Osteocyte (in vitro differentiated cells): ENCODE measurements around the gene KCTD7. TPM values are rescaled to one million over a fixed set of nuclear protein-coding genes. Genes with fewer than 3 reads are reported as not detected.
"Not testable (repeated sequence)": the region's sequence is repeated elsewhere in the genome, so short reads cannot be mapped to it uniquely, and the experiment has no call there.

Source experiments
- DNase-seq: peaks from one replicate; pipeline ENCODE4 v3.0.0; 2021; ENCODE audit warnings: mixed read lengths; ENCODE audit not compliant: unreplicated experiment; ENCODE audit errors: extremely low spot score
- H3K27ac Mint-ChIP-seq: one replicate; pipeline ENCODE4 v1.8.0; 2021; ENCODE audit warnings: mild to moderate bottlenecking, mixed read lengths; ENCODE audit not compliant: unreplicated experiment
- H3K27me3 Mint-ChIP-seq: one replicate; pipeline ENCODE4 v1.8.0; 2021; ENCODE audit warnings: mixed read lengths; ENCODE audit not compliant: unreplicated experiment
- H3K36me3 Mint-ChIP-seq: one replicate; pipeline ENCODE4 v1.8.0; 2021; ENCODE audit warnings: mixed read lengths; ENCODE audit not compliant: unreplicated experiment
- H3K4me1 Mint-ChIP-seq: one replicate; pipeline ENCODE4 v1.8.0; 2021; ENCODE audit warnings: mixed read lengths; ENCODE audit not compliant: unreplicated experiment
- H3K4me3 Mint-ChIP-seq: one replicate; pipeline ENCODE4 v1.8.0; 2021; ENCODE audit warnings: mild to moderate bottlenecking, moderate library complexity, mixed read lengths; ENCODE audit not compliant: unreplicated experiment
- H3K9me3 Mint-ChIP-seq: one replicate; pipeline ENCODE4 v1.8.0; 2021; ENCODE audit warnings: mixed read lengths; ENCODE audit not compliant: unreplicated experiment
- total RNA-seq: library from RNA; stranded (reverse); gene quantifications from 2 replicates; pipeline ENCODE4 v1.2.1, GENCODE V29; 2021
- TF ChIP-seq, protein P1 (sequence below): fragments of 200-600 bp; sonication (generic); IDR thresholded peaks from 2 replicates; pipeline ENCODE4 v1.5.0; 2021; ENCODE audit warnings: antibody characterized with exemption, mild to moderate bottlenecking, moderate library complexity

The KCTD7 gene
- total RNA-seq, 1 donor from 2014 or later: 17.2 TPM

DNA sequence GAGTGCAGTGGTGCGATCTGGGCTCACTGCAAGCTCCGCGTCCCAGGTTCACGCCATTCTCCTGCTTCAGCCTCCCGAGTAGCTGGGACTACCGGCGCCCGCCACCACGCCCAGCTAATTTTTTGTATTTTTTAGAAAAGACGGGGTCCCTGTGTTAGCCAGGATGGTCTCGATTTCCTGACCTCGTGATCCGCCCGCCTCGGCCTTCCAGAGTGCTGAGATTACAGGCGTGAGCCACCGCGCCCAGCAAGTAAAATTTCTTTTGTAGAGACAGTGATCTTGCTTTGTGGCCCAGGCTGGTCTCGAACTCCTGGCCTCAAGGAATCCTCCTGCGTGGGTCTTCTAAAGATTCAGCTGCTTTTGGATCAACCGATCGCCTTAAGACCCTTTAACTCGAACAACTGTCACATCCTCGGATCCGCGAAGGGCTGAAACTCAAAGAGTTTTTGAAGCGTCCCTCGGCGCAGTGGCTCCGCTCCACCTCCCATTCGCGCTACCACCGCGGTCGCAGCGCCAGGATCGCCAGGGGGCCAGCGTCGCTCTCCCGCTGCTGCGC lies 25.1 kb downstream of the KCTD7 start:
- H3K27ac Mint-ChIP-seq: peak overlapping the region; percentile 98
- peak overlapping the region; percentile 94 for H3K4me3 Mint-ChIP-seq
- H3K9me3 Mint-ChIP-seq, DNase-seq, H3K27me3 Mint-ChIP-seq, H3K36me3 Mint-ChIP-seq: not testable (repeated sequence)
- TF ChIP-seq, protein P1, sequence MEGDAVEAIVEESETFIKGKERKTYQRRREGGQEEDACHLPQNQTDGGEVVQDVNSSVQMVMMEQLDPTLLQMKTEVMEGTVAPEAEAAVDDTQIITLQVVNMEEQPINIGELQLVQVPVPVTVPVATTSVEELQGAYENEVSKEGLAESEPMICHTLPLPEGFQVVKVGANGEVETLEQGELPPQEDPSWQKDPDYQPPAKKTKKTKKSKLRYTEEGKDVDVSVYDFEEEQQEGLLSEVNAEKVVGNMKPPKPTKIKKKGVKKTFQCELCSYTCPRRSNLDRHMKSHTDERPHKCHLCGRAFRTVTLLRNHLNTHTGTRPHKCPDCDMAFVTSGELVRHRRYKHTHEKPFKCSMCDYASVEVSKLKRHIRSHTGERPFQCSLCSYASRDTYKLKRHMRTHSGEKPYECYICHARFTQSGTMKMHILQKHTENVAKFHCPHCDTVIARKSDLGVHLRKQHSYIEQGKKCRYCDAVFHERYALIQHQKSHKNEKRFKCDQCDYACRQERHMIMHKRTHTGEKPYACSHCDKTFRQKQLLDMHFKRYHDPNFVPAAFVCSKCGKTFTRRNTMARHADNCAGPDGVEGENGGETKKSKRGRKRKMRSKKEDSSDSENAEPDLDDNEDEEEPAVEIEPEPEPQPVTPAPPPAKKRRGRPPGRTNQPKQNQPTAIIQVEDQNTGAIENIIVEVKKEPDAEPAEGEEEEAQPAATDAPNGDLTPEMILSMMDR: peak; percentile 23
- peaks cover 20% of the 10 kb centered on the region for H3K4me1 Mint-ChIP-seq

DNA sequence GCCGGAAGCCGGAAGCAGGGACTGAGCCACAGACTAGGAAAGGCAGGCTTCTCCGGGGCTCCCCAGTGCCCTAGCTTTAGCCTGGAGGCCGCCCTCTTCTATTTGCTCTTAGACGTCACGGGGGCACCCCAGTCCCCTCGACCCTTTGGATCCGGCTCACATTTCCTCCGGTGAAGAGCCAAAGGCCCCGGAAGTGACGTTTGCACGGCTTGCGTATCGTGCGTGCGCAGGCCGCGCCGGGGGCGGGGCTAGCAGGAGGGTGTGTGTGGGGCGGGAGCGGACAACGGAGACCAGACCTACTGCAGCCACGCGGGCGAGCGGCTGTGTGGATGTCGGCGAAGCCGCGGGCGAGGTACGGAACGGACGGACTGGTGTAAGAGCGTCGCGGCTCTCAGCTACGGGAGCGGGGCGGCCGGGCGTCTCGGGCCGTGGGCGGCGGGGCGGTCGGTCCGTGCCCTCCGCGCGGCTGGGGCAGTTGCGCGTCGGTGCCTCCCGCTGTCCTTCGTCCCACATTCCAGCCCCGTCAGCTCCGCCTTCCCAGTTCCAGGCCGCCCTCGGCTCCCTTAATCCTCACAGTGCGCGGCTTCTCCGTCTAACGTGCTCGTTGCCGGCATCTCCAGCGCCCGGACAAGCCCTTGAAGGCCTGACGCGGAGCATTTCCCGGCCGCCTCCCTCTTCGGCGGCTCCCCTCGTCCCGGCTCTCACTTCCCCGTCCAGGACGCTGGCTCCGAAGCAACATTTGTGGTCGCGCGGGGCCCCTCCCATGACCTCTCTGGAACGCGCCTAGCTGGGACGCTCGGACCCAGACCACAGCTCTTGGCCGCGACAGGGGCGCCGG lies 25.8 kb downstream of the KCTD7 start:
- Mint-ChIP-seq H3K36me3 (peaks cover 3% of the 10 kb centered on the region), H3K27me3 (no peaks in the 10 kb centered on the region), H3K27ac (peak overlapping the region; percentile 98), H3K9me3 (no peaks in the 10 kb centered on the region), H3K4me3 (peak overlapping the region; percentile 94), H3K4me1 (peaks cover 20% of the 10 kb centered on the region)
- TF ChIP-seq, protein P1: peak; percentile 4
- DNase-seq: peak; percentile 99

DNA sequence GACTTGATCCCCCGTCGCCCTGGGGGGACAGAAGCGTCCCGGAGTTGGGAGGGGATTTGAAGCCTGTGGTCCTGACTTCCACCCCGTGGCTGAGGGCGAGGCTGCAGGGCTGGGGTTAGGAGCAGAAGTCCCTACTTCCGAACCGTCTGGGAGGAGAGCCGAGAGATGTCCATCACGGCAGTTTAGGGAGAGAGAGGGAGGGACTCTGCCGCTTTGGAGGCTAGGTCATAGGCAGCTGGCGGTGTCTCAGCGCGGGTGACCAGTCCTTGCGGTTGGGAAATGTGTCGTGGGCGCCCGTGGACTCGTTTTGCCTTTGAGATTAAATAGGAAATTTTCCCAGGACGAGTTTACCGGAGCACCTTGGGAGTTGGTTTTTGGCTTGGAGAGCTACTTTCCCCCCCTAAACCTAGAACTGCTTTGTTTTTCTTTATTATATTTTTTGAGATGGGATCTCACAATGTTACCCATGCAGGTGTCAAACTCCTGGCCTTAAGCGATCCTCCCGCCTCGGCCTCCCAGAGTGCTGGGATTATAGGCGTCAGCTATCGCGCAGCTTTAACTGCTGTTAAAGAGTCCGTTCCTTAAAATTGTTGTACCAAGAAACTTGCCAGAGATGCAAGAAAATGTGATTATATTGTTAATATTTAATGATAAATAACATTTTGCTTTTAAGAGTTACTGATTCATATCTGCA lies 26.6 kb downstream of the KCTD7 start:
- DNase-seq, H3K27me3 Mint-ChIP-seq, H3K36me3 Mint-ChIP-seq, H3K9me3 Mint-ChIP-seq: not testable (repeated sequence)
- Mint-ChIP-seq H3K4me3 (peak overlapping the region; percentile 94), H3K4me1 (peaks cover 20% of the 10 kb centered on the region), H3K27ac (peak overlapping the region; percentile 98)

DNA sequence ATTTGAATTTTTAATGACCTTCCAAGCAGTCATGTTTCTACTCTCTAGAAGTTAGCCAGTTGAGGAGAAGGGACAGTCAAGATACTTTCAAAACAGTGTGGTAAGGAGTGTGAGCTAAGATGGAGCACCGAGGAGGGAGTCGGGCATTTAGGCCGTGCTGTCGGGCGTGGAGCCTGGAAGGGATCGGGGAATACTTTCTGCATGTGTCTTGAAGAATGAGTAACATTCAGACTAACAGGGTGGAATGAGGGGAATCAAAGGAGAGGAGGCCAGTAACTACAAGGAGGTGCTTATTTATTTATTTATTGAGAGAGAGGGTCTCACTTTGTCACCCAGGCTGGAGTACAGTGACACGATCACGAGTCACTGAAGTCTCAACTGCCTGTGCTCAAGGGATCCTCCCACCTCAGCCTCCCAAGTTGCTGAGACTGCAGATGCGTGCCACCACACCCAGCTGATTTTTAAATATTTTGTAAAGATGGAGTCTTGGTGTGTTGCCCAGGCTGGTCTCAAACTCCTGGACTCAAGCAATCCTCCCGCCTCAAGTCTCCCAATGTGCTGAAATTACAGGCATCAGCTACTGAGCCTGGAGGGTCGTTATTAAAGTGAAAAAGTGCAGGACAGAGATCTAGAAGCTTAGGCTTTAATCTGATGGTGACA lies 27.3 kb downstream of the KCTD7 start:
- peak overlapping the region; percentile 94 for H3K4me3 Mint-ChIP-seq
- not testable (repeated sequence) for H3K9me3 Mint-ChIP-seq, H3K27me3 Mint-ChIP-seq, H3K36me3 Mint-ChIP-seq, DNase-seq
- peak overlapping the region; percentile 98 for H3K27ac Mint-ChIP-seq
- H3K4me1 Mint-ChIP-seq: peaks cover 20% of the 10 kb centered on the region

DNA sequence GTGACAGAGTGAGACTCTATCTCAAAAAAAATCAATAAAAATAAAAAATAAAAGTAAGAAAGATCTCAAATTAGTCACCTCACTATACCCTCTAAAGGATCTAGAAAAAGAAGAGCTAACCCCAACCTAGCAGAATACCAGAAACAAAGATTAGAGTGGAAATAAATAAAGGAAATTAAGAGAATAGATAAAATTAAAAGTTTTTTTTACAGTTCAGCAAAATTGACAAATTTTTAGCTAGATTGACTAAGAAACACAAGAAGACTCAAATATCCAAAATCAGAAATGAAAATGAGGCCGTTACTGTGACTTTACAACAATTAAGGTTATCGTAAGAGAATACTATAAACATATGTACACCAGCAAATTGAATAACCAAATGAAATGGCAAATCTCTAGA lies 29.1 kb downstream of the KCTD7 start:
- Mint-ChIP-seq H3K27ac (no peak overlapping the region), H3K9me3 (no peaks in the 10 kb centered on the region), H3K36me3 (peaks cover 3% of the 10 kb centered on the region), H3K4me3 (no peak overlapping the region), H3K4me1 (peaks cover 20% of the 10 kb centered on the region), H3K27me3 (no peaks in the 10 kb centered on the region)
- no peak for DNase-seq
- TF ChIP-seq, protein P1: no peak
